ENCODE measurements around the gene CIROP.
"Not testable (repeated sequence)": the region's sequence is repeated elsewhere in the genome, so short reads cannot be mapped to it uniquely, and the experiment has no call there.

Gene CIROP

GRCh38 chr14:23114120-23114458 is 9.3 kb upstream of the CIROP start:
- no peak for DNase-seq (ENCODE audit: low read depth, low spot score)

GRCh38 chr14:23113431-23114119 is 8.8 kb upstream of the CIROP start:
- no peak for DNase-seq (ENCODE audit: low read depth, low spot score)

- no peak for DNase-seq (ENCODE audit: low read depth, low spot score)
Measured at GRCh38 chr14:23112359-23113178, 7.8 kb upstream of the CIROP start.

GRCh38 chr14:23110579-23111365 is 6.0 kb upstream of the CIROP start:
- no peak for DNase-seq (ENCODE audit: low read depth, low spot score)

GRCh38 chr14:23109769-23110168 is 5.0 kb upstream of the CIROP start:
- no peak for DNase-seq (ENCODE audit: low read depth, low spot score)

- not testable (repeated sequence) for DNase-seq (ENCODE audit: low read depth, low spot score)
Measured at GRCh38 chr14:23108169-23108568, 3.4 kb upstream of the CIROP start.

GRCh38 chr14:23107620-23108019 is 2.8 kb upstream of the CIROP start:
- DNase-seq (ENCODE audit: low read depth, low spot score) = not testable (repeated sequence)

GRCh38 chr14:23106747-23107045 is 1.9 kb upstream of the CIROP start:
- no peak for DNase-seq (ENCODE audit: low read depth, low spot score)

- DNase-seq (ENCODE audit: low read depth, low spot score) = no peak
Measured at GRCh38 chr14:23105348-23105824, 597 bp upstream of the CIROP start.

GRCh38 chr14:23104070-23104590 is 659 bp downstream of the CIROP start:
- no peak for DNase-seq (ENCODE audit: low read depth, low spot score)

GRCh38 chr14:23103581-23103980 is 1.2 kb downstream of the CIROP start:
- DNase-seq (ENCODE audit: low read depth, low spot score) = no peak

- no peak for DNase-seq (ENCODE audit: low read depth, low spot score)
Measured at GRCh38 chr14:23102801-23103200, 2.0 kb downstream of the CIROP start.

GRCh38 chr14:23101986-23102625 is 2.7 kb downstream of the CIROP start:
- no peak for DNase-seq (ENCODE audit: low read depth, low spot score)

- DNase-seq (ENCODE audit: low read depth, low spot score) = no peak
Measured at GRCh38 chr14:23101213-23101970, 3.4 kb downstream of the CIROP start.

GRCh38 chr14:23099212-23099861 is 5.5 kb downstream of the CIROP start:
- no peak for DNase-seq (ENCODE audit: low read depth, low spot score)

- no peak for DNase-seq (ENCODE audit: low read depth, low spot score)
Measured at GRCh38 chr14:23097786-23098185, 7.0 kb downstream of the CIROP start.

- DNase-seq (ENCODE audit: low read depth, low spot score) = peak; percentile 98
Measured at GRCh38 chr14:23095196-23096108, 9.3 kb downstream of the CIROP start, which contains the start of gene C14orf119. TSS of gene C14orf119 (plus strand) at chr14:23095505. CDS start at chr14:23097659, 2,154 bp downstream.

- peak; percentile 55 for DNase-seq (ENCODE audit: low read depth, low spot score)
Measured at GRCh38 chr14:23094666-23095195, 10.1 kb downstream of the CIROP start, which contains the start of gene ACIN1. TSS of gene ACIN1 (minus strand) at chr14:23095136. CDS start at chr14:23095112, 24 bp downstream.

All from activated CD4-positive, CD25-positive, alpha-beta regulatory T cell treated with anti-CD3 and anti-CD28 coated beads, Interleukin-2, amount 50 U/mL, for 16 hours (primary cell).